ENCODE data around the gene GRIN2C.

The GRIN2C gene

GRCh38 chr17:74873037-74873873, 13.6 kb upstream of the GRIN2C start:
- H3K9me2 ChIP-seq (replicated peaks; ENCODE audit: insufficient read depth, low read length): no peaks in the 10 kb centered on the region
- no peaks in the 10 kb centered on the region for H4K20me1 ChIP-seq (ENCODE audit: insufficient read depth, low read length)
- peak overlapping the region; percentile 56; the same call in 1 of the 2 replicates for H3K27ac ChIP-seq (ENCODE audit: low read length)
- H3F3A ChIP-seq (ENCODE audit: insufficient read depth, low read length): 0 out of 2 replicates have a peak, but pooled peaks cover 4% of the 10 kb centered on the region
- peaks cover 14% of the 10 kb centered on the region for H3K27me3 ChIP-seq (replicated peaks; ENCODE audit: insufficient read depth, low read length)
- peak; percentile 100 for DNase-seq
- H3K4me2 ChIP-seq (ENCODE audit: low read depth, low read length): peak overlapping the region; percentile 84
- H3K4me3 ChIP-seq (ENCODE audit: low read length): peak overlapping the region; percentile 87
- H3K9ac ChIP-seq (ENCODE audit: low read length): peak overlapping the region; percentile 86
- peaks cover 24% of the 10 kb centered on the region; the same call in 1 of the 2 replicates for H3K4me1 ChIP-seq (ENCODE audit: low read length)
- H3K79me2 ChIP-seq (ENCODE audit: low read length): no peaks in the 10 kb centered on the region
- no peak for TF ChIP-seq EZH2 (optimal IDR thresholded peaks at IDR 0.05; ENCODE audit: low read depth, low read length)
- no peak for TF ChIP-seq EZH2phosphoT487 (IDR thresholded peaks at IDR 0.05; ENCODE audit: low read length)
- TF ChIP-seq, protein P1, sequence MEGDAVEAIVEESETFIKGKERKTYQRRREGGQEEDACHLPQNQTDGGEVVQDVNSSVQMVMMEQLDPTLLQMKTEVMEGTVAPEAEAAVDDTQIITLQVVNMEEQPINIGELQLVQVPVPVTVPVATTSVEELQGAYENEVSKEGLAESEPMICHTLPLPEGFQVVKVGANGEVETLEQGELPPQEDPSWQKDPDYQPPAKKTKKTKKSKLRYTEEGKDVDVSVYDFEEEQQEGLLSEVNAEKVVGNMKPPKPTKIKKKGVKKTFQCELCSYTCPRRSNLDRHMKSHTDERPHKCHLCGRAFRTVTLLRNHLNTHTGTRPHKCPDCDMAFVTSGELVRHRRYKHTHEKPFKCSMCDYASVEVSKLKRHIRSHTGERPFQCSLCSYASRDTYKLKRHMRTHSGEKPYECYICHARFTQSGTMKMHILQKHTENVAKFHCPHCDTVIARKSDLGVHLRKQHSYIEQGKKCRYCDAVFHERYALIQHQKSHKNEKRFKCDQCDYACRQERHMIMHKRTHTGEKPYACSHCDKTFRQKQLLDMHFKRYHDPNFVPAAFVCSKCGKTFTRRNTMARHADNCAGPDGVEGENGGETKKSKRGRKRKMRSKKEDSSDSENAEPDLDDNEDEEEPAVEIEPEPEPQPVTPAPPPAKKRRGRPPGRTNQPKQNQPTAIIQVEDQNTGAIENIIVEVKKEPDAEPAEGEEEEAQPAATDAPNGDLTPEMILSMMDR (IDR thresholded peaks at IDR 0.05; ENCODE audit: low read length): no peak
- H2AFZ ChIP-seq (ENCODE audit: low read length): peak overlapping the region; percentile 51
- H3K36me3 ChIP-seq (replicated peaks; ENCODE audit: insufficient read depth, low read length): no peaks in the 10 kb centered on the region
- H3K9me3 ChIP-seq (replicated peaks; ENCODE audit: insufficient read depth, low read length): no peaks in the 10 kb centered on the region

- Histone ChIP-seq H3K4me1 (ENCODE audit: low read length) (peaks cover 24% of the 10 kb centered on the region; the same call in 1 of the 2 replicates), H2AFZ (ENCODE audit: low read length) (peak within 1 kb of the TSS; percentile 97), H3K27me3 (replicated peaks; ENCODE audit: insufficient read depth, low read length) (peaks cover 6% of the 10 kb centered on the region), H3K9me3 (replicated peaks; ENCODE audit: insufficient read depth, low read length) (no peaks in the 10 kb centered on the region), H3K27ac (ENCODE audit: low read length) (peak within 1 kb of the TSS; percentile 56; the same call in 1 of the 2 replicates), H3K79me2 (ENCODE audit: low read length) (no peaks in the 10 kb centered on the region), H3K36me3 (replicated peaks; ENCODE audit: insufficient read depth, low read length) (no peaks in the 10 kb centered on the region), H4K20me1 (ENCODE audit: insufficient read depth, low read length) (no peaks in the 10 kb centered on the region), H3K9me2 (replicated peaks; ENCODE audit: insufficient read depth, low read length) (no peaks in the 10 kb centered on the region), H3K9ac (ENCODE audit: low read length) (peak within 1 kb of the TSS; percentile 86), H3F3A (ENCODE audit: insufficient read depth, low read length) (0 out of 2 replicates have a peak, but pooled peaks cover 4% of the 10 kb centered on the region), H3K4me3 (ENCODE audit: low read length) (peak within 1 kb of the TSS; percentile 87), H3K4me2 (ENCODE audit: low read depth, low read length) (peak within 1 kb of the TSS; percentile 98)
- TF ChIP-seq, protein P1 (IDR thresholded peaks at IDR 0.05; ENCODE audit: low read length): no peak
- TF ChIP-seq EZH2 (optimal IDR thresholded peaks at IDR 0.05; ENCODE audit: low read depth, low read length): no peak
- DNase-seq: no peak
Observed at GRCh38 chr17:74872313-74873036, 12.8 kb upstream of the GRIN2C start, which contains the start of gene FDXR. Gene FDXR (minus strand): TSS chr17:74872994. CDS start chr17:74872944, 50 bp downstream.

DNA sequence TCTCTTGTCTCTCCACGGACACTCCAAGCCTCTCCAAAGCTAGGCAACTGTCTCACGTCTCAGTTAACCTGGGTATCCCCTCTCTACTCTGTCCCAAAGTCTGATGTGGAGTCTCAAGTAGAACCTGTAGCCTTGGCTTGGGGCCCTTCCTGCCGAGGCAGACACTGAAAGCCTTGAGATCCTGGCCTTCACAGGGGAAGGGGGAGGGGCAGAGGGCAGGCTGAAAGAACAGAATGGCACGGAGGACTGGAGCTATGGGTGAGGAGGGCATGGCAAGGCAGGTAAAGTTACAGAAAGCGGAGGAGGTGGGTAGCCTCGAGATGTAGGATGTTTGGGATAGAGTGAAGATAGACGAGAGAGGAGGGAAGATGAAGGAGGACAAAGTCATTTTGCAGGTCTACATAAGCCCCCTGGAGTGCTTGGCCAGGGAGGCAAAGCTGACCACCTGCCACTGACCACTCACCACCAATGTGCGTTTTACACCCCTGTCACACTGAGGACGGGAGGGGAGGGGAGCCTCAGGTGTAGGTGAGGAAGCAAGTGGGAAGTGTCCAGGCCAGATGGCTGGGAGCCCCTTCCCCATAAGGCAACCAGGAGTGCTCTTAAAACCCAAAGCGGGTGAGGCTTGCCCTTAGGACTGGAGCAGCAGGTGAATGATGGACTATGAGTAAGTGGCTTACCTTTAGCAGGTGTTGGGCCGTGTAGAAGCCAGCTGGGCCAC, 11.8 kb upstream of the GRIN2C start:
- H3K4me2 ChIP-seq (ENCODE audit: low read depth, low read length): peak overlapping the region; percentile 98; the same call in 1 of the 2 replicates
- no peak overlapping the region for H3K27ac ChIP-seq (ENCODE audit: low read length)
- H3K9ac ChIP-seq (ENCODE audit: low read length): no peak overlapping the region
- no peaks in the 10 kb centered on the region for H3K9me2 ChIP-seq (replicated peaks; ENCODE audit: insufficient read depth, low read length)
- H3F3A ChIP-seq (ENCODE audit: insufficient read depth, low read length): 0 out of 2 replicates have a peak, but pooled peaks cover 4% of the 10 kb centered on the region
- no peaks in the 10 kb centered on the region for H3K36me3 ChIP-seq (replicated peaks; ENCODE audit: insufficient read depth, low read length)
- H3K4me1 ChIP-seq (ENCODE audit: low read length): peaks cover 24% of the 10 kb centered on the region; the same call in 1 of the 2 replicates
- no peaks in the 10 kb centered on the region for H3K9me3 ChIP-seq (replicated peaks; ENCODE audit: insufficient read depth, low read length)
- H4K20me1 ChIP-seq (ENCODE audit: insufficient read depth, low read length): no peaks in the 10 kb centered on the region
- DNase-seq: no peak
- no peak overlapping the region for H3K4me3 ChIP-seq (ENCODE audit: low read length)
- no peak overlapping the region for H2AFZ ChIP-seq (ENCODE audit: low read length)
- no peak for TF ChIP-seq EZH2phosphoT487 (IDR thresholded peaks at IDR 0.05; ENCODE audit: low read length)
- TF ChIP-seq, protein P1 (IDR thresholded peaks at IDR 0.05; ENCODE audit: low read length): no peak
- TF ChIP-seq EZH2 (optimal IDR thresholded peaks at IDR 0.05; ENCODE audit: low read depth, low read length): no peak
- H3K27me3 ChIP-seq (replicated peaks; ENCODE audit: insufficient read depth, low read length): no peaks in the 10 kb centered on the region
- no peaks in the 10 kb centered on the region for H3K79me2 ChIP-seq (ENCODE audit: low read length)
